Measurements from ENCODE around the gene MAD2L2.

MAD2L2 gene

GRCh38 chr1:11653101-11653860, 27.7 kb downstream of the MAD2L2 start:
- DNase-seq = no peak

GRCh38 chr1:11652203-11652780, 28.7 kb downstream of the MAD2L2 start:
- no peak for DNase-seq

GRCh38 chr1:11651017-11651416, 29.9 kb downstream of the MAD2L2 start:
- DNase-seq = no peak

GRCh38 chr1:11650331-11650991, 30.5 kb downstream of the MAD2L2 start:
- DNase-seq = peak; percentile 59 to 79

- no peak for DNase-seq
Observed at GRCh38 chr1:11649624-11650330, 31.2 kb downstream of the MAD2L2 start.

- no peak for DNase-seq
Observed at GRCh38 chr1:11649237-11649623, 31.7 kb downstream of the MAD2L2 start.

- no peak for DNase-seq
Observed at GRCh38 chr1:11648732-11649158, 32.2 kb downstream of the MAD2L2 start.

GRCh38 chr1:11648039-11648438, 32.9 kb downstream of the MAD2L2 start:
- DNase-seq = no peak

GRCh38 chr1:11647333-11647732, 33.6 kb downstream of the MAD2L2 start:
- no peak for DNase-seq

- DNase-seq = no peak
Observed at GRCh38 chr1:11646317-11646716, 34.6 kb downstream of the MAD2L2 start.

- DNase-seq = peak; percentile 69 to 77
Observed at GRCh38 chr1:11645670-11646265, 35.2 kb downstream of the MAD2L2 start.

- DNase-seq = no peak
Observed at GRCh38 chr1:11645270-11645669, 35.7 kb downstream of the MAD2L2 start.

- DNase-seq = no peak
Observed at GRCh38 chr1:11643782-11644181, 37.2 kb downstream of the MAD2L2 start.

- DNase-seq = peak; percentile 61 to 71
Observed at GRCh38 chr1:11642418-11643017, 38.4 kb downstream of the MAD2L2 start.

- no peak for DNase-seq
Observed at GRCh38 chr1:11641776-11642305, 39.1 kb downstream of the MAD2L2 start.

- DNase-seq = no peak
Observed at GRCh38 chr1:11640944-11641343, 40.0 kb downstream of the MAD2L2 start.

- no peak for DNase-seq
Observed at GRCh38 chr1:11640101-11640500, 40.8 kb downstream of the MAD2L2 start.

- no peak for DNase-seq
Observed at GRCh38 chr1:11639372-11639771, 41.6 kb downstream of the MAD2L2 start.

GRCh38 chr1:11638121-11638520, 42.8 kb downstream of the MAD2L2 start:
- DNase-seq = no peak

- no peak for DNase-seq
Observed at GRCh38 chr1:11634365-11635192, 46.4 kb downstream of the MAD2L2 start.

Measured in NCI-H2081 (cell line).